ENCODE measurements around the gene CNTN4. TPM values are rescaled to one million over a fixed set of nuclear protein-coding genes. Genes with fewer than 3 reads are reported as not detected.
"Not testable (repeated sequence)": the region's sequence is repeated elsewhere in the genome, so short reads cannot be mapped to it uniquely, and the experiment has no call there.

The CNTN4 gene
- total RNA-seq, 1 experiment from 2014 or later, result 1.8 TPM

DNA sequence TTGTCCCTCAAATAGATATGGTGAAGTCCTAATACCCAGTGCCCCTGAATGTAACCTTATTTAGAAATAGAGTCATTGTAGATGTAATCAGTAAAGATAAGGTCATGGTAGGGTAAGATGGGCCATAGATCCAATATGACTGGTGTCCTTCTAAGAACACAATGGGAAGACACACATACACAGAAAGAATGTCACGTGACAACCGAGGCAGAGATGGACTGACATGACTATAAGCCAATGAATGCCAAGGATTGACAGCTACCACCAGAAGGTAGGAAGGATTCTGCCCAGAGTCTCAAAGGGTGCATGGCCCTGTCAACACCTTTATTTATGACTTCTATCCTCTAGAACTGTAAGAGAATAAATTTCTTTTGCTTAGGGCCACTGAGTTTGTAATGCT is 780.4 kb downstream of the CNTN4 start:
- no peak for DNase-seq (ENCODE audit: low read depth)
- in situ Hi-C loops (cut with HindIII; ENCODE audit: low pct_unique_long_range_greater_than_20kb, low sequenced_read_pairs), result no loop called here

DNA sequence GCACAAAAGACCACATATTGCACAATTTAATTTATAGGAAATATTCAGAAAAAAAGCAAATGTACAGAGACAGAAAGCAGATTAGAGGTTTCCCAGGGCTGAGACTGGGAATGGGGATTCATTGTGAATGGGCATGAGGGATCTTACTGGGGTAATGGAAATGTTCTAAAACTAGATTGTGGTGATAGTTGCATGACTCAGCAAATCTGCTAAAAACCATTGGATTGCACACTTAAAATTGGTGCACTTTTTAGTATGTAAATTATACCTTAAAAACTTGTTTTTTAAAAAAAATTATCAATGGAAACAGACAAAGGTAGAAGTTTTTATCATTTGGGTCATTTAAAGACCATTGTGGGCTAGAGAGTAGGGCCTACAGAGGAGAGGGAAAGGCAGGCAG is 780.9 kb downstream of the CNTN4 start:
- in situ Hi-C loops (cut with HindIII; ENCODE audit: low pct_unique_long_range_greater_than_20kb, low sequenced_read_pairs), result no loop called here
- no peak for DNase-seq (ENCODE audit: low read depth)

DNA sequence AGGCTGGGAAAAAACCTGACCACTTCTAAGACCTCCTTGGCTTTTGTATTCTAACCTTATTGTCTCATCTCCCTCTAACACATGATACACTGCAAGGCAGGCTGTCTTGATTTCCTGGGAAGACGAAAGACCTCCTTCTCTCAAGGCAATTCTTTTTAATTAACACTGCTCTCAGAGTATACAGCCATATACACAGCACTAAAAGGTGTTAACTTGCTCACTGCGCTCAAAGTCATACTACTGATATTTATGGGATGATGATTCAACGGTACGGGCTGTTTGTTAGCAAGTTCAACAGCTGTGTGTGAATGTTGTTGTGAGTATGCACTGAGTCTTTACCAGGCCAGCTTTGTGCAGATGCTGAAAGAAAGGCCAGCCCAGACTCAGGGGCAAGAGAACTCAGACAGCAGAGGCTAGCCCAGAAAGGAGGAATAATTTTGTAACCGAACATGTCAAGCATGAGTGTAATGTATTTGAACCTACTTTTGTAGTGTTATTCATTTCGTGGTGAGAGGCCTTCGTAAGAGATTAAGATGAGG is 781.6 kb downstream of the CNTN4 start:
- in situ Hi-C loops (cut with HindIII; ENCODE audit: low pct_unique_long_range_greater_than_20kb, low sequenced_read_pairs), result no loop called here
- no peak for DNase-seq (ENCODE audit: low read depth)

DNA sequence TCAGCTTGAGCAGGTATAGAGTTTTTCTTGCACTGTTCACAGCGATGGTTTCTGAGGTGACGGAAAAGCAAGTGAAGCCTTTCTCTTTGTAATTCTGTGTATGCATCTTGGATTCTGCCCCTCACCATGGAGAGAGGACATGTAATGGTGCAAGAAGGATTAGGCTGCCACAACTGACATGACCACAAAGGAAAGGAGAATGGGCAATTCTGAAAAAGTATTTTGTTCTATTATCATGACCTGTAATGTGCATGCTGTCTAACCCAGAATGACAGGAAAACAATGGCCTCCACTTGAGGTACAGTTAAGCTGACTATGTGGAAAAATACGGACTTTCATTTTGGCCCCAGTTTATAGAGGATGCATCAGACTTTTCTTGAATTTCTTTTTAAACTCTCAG is 784.6 kb downstream of the CNTN4 start:
- no peak for DNase-seq (ENCODE audit: low read depth)
- in situ Hi-C loops (cut with HindIII; ENCODE audit: low pct_unique_long_range_greater_than_20kb, low sequenced_read_pairs), result no loop called here

DNA sequence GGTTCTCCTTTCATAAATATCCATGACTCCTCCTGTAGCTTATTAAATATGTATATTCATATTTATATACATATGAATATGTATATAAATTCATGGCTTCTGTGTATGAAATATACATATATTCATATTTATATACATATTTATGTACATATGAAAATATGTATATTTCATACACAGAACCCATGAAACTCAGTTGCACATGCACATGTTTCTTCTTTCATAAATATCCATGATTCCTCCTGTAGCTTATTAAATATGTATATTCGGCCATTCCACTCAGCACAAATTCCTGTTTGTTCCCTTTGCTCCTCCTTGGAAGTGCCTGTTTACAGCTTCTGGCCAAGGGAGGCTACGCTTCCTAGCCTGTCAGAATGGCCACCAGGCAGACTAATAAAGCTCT is 789.9 kb downstream of the CNTN4 start:
- in situ Hi-C loops (cut with HindIII; ENCODE audit: low pct_unique_long_range_greater_than_20kb, low sequenced_read_pairs), result no loop called here
- DNase-seq (ENCODE audit: low read depth), result no peak

DNA sequence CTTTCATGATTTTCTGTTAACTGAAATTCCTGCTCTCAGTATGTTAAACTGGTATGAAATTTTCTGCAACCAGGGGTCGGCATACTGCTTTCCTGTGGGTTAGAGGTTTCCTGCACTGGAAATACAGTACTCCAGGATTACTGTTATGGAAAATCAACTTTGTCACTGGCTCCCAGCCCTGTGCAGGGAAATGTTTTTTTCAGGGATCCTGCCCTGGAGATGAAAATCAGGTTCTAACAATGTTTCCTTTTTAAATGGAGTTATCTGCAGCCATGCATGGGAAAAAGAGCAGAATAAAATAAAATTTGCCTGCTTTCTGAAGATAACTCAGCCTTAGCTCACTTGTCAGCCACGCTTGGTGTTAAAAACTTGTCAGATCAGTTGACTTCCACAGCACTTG is 791.1 kb downstream of the CNTN4 start:
- no peak for DNase-seq (ENCODE audit: low read depth)
- in situ Hi-C loops (cut with HindIII; ENCODE audit: low pct_unique_long_range_greater_than_20kb, low sequenced_read_pairs), result no loop called here

DNA sequence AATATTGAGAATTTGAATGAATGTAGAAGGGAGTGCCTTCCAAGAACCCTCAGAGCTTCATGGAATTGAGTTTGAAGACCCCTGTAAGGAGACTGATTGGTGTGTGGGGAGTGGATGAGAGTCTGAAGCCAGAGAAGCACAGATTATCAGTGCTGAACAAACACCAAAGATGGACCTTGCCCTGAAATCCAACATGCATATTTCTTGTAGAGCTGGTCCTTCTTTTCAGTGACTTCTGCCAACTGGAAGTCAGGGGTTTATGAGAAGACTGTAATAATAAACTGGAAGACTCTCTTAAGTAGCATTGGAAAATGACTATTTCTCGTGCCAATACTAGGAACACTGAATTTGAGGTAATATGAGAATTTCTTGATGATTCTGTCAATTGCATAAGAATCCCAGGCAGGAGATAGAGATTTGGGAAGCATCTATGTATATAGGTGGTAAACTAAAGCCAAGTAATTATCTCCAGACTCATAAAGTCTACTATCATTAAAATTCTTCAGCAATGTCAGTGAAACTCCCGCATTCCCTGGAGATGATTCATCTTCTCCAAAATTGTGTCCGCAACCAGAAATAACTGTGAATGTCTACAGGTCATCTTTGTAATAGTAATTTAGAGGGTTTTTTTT is 797.8 kb downstream of the CNTN4 start:
- no peak for DNase-seq (ENCODE audit: low read depth)
- in situ Hi-C loops (cut with HindIII; ENCODE audit: low pct_unique_long_range_greater_than_20kb, low sequenced_read_pairs), result no loop called here

DNA sequence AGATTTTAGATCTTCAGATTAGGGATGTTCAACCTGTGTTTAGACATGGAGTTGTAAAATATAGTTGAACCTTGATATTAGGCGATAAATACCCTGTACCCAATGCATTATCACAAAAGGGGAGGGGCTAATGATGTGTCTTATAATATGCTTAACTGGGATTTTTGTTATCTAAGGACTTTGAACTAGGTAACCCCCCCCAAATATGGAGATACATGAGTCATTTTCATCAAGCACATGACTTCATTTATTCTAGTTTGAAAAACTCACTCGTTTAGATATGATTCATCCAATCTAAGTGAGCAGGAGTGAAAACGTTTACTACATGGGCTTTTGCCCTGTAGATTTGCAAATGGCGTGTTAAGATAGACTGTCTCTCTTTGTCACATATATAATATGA is 799.2 kb downstream of the CNTN4 start:
- in situ Hi-C loops (cut with HindIII; ENCODE audit: low pct_unique_long_range_greater_than_20kb, low sequenced_read_pairs), result no loop called here
- DNase-seq (ENCODE audit: low read depth), result no peak

DNA sequence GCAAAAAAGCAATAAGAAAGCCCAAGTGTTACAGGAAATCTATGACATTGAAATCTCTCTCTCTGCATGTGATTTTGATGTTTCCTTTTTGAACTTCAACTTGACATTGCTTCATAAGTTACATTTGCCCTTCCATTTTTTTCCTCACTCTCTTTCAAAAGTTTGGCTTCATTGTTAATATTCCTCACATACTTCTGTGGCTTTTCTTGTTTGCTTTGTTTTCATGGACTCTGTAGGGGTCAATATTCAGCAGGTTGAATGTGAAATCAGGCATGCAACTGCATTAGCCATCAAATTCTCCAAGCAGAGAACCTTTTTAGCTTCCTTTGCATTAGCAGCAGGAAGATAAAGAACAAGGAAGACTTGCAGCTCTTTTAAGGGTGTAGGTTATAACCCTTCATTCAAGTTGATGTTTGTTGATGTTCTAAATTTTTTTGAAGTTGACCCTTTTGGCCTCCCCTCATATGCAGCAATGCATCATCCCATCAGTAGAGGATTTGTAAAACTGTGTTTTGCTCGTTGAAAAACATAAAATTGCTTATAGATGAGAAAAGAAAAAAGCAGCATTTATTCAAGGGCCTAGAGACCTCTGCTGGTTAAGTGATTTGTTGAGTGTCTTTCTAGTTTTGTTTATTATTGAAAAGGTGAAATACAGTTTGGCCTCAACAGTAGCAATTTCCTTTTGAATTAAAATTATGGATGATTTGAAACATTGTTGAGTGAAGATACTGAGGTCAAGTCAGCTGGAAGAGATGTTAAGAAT is 800.1 kb downstream of the CNTN4 start:
- in situ Hi-C loops (cut with HindIII; ENCODE audit: low pct_unique_long_range_greater_than_20kb, low sequenced_read_pairs), result no loop called here
- DNase-seq (ENCODE audit: low read depth), result peak; percentile 35

DNA sequence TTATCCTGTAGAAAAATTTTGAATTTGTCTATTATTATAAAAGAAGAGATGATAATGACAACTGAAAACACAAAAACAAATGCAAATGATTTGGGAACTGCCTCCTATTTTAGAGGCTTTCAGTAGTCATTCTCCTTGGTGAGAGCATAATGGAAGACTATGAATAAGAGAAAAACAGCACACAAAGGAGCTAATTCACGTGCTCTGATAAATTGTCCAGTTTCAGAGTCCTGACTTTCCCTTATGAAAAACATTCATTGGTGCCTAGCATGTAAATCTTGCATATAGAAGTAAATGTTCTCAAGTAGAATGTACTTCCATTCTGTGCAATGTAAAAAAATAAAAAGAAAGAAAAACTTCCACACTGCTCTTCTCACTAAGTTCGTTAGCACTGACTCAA is 805.4 kb downstream of the CNTN4 start:
- DNase-seq (ENCODE audit: low read depth), result no peak
- in situ Hi-C loops (cut with HindIII; ENCODE audit: low pct_unique_long_range_greater_than_20kb, low sequenced_read_pairs), result no loop called here

DNA sequence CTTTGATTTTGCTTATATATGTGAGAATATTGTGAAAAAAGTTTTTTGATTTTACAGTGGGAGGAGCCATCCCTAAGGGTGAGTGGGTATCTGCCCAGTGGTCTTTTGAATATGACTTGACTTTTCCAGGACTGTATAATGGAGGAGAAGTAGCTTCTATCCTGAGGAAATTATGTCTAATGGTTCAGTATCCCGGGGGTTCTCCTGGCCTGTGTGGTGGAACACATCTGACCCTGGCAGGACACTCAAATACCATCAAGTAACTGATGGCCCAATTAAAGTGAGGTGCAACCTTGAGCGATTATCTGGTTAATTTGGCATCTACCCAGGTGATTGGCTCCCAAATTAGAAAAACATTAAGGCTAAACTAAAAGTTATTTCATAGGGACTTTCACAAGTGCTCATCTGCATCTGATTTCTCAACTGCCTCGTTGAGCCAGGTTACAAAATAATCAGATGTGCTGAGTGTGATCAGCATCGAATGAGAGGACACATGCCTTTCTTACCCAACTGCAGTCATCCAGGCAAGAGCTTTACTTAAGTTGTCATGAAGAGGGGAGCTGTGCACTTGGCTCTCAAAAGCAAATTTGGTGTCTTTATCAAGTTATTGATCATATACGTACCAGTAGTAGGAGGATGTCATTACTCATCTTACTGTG is 810.2 kb downstream of the CNTN4 start:
- DNase-seq (ENCODE audit: low read depth), result no peak
- in situ Hi-C loops (cut with HindIII; ENCODE audit: low pct_unique_long_range_greater_than_20kb, low sequenced_read_pairs), result no loop called here

DNA sequence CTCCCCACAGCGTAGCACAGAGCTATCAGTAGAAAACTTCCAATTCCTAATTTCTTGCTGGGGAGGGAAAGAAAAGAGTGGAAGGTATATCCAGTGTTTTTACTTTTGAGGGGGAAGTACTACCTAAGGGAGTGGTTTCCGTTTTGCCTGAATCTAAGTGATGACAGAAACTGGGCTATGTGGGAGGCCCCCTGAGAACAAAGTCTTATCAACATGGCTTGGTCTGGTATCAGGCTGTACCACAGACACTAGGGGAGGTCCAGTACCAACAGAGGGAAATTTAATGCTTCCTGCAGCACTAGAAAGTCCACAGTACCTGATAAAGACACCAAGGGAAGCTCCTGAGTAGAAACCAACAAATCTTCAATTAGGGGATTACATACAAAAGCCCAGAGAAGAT is 812.3 kb downstream of the CNTN4 start:
- DNase-seq (ENCODE audit: low read depth), result no peak
- in situ Hi-C loops (cut with HindIII; ENCODE audit: low pct_unique_long_range_greater_than_20kb, low sequenced_read_pairs), result no loop called here

DNA sequence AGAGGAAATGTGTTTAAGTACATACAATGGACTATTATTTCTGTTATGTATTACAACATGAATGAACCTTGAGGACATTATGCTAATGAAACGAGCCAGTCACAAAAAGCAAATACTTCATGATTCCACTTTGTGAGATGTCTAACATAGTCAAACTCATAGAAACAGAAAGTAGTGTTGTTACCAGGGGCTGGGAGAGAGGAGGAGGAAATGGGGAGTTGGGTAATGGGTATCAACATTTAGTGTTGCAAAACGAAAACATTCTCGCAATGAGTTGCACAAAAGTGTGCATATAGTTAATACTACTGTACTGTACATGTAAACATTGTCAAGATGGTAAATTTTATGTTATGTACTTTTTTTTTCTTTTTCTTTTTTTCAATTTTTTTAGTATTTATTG is 817.2 kb downstream of the CNTN4 start:
- in situ Hi-C loops (cut with HindIII; ENCODE audit: low pct_unique_long_range_greater_than_20kb, low sequenced_read_pairs), result no loop called here
- no peak for DNase-seq (ENCODE audit: low read depth)

DNA sequence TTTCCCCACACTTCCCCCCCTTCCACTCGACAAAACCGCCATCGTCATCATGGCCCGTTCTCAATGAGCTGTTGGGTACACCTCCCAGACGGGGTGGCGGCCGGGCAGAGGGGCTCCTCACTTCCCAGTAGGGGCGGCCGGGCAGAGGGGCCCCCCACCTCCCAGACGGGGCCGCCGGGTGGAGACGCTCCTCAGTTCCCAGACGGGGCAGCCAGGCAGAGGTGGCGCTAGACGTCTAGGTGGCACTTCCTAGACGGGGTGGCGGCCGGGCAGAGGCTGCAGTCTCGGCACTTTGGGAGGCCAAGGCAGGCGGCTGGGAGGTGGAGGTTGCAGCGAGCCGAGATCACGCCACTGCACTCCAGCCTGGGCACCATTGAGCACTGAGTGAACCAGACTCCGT is 818.0 kb downstream of the CNTN4 start:
- in situ Hi-C loops (cut with HindIII; ENCODE audit: low pct_unique_long_range_greater_than_20kb, low sequenced_read_pairs), result not testable (repeated sequence)

DNA sequence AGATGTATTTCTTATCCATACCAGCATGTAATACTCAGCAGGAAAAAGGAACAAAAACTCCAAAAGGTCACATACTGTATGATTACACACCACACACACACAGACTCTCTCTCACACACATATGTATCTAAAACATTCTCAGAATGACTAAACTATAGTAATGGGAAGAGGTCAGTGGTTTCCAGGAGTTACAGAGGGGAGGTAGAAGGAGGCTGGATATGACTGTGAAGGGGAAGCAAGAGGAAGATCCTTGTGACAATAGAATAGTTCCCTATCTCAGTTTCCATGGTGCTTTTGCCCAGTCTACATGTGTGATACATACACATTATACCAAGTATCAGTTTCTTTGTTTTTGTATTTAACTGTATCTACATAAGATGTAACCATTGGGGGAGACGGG is 821.4 kb downstream of the CNTN4 start:
- in situ Hi-C loops (cut with HindIII; ENCODE audit: low pct_unique_long_range_greater_than_20kb, low sequenced_read_pairs), result no loop called here
- no peak for DNase-seq (ENCODE audit: low read depth)

More for the DNA sequence above, 818.0 kb downstream of the CNTN4 start:
- not testable (repeated sequence) for DNase-seq (ENCODE audit: low read depth)

DNA sequence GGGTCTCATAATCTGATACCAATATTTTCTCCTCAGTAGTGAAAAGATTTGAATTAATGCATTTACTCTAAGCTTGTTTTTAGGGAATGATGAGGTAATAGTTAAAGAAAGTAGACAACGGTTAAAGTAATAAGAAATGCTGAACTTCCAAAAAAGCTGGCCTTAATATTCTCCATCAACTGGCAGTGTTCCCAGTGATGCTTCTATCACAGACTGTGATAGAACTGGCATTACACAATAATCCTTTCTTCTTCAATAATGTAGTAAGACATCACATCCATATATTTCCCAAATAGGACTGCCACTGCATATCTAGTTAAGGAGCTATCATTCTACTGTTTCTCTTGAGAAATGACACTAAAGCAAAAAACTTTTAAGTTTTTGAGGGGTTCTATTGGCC is 822.8 kb downstream of the CNTN4 start:
- in situ Hi-C loops (cut with HindIII; ENCODE audit: low pct_unique_long_range_greater_than_20kb, low sequenced_read_pairs), result no loop called here
- DNase-seq (ENCODE audit: low read depth), result no peak

DNA sequence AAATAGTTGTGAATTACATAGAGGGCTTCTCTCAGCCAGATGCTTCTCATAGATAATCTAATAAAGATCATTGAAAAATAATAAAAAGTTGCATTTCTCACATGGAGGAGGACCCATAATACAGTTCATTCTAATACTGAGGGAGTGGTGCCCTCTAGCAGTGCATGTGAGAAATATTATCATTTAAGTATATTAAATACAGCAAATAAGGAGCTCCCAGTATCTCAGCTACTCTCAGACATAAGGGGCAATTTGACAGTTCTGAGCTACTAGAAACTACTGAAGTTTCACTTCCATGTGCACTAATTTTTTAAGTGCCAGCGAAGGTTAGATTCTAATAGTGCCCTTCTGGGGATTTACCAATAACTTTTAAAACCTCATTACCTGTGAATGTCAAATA is 823.2 kb downstream of the CNTN4 start:
- no peak for DNase-seq (ENCODE audit: low read depth)
- in situ Hi-C loops (cut with HindIII; ENCODE audit: low pct_unique_long_range_greater_than_20kb, low sequenced_read_pairs), result no loop called here

DNA sequence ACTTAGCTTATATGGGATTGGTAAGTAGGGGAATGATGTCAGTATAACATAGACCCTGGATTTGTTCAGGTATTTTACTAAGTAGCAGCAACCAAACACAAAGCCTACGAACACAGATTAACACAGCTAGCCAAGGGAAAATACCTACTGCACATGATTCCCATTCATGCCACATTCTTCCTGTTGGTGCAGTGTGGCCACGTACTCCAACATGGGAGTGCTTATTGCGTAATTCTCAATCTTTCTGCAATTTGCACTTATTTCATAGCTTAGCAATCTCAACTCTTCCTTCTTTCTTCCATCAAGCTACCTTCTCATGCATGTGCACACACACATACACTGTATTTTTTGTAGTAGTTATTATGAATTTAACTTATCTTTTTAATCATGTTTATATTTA is 824.7 kb downstream of the CNTN4 start:
- DNase-seq (ENCODE audit: low read depth), result no peak
- in situ Hi-C loops (cut with HindIII; ENCODE audit: low pct_unique_long_range_greater_than_20kb, low sequenced_read_pairs), result no loop called here

DNA sequence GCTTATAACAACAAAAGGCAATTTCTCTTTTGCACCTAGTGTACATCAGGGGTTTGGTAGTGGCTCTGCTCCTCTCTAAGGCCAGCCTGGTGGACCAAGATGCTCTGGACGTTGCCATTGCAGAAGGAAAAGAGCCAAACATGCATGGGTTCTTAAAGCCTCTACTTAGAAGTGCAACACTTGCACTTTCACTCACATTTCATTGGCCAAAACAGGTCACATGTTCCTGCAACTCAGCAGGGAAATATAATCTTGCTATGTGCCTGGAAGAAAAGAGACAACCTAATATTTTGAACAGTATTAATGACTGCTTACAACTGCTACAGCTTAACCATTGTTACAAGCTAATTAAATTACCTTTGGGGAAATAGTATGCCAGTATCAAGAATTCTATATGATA is 828.6 kb downstream of the CNTN4 start:
- DNase-seq (ENCODE audit: low read depth), result no peak
- in situ Hi-C loops (cut with HindIII; ENCODE audit: low pct_unique_long_range_greater_than_20kb, low sequenced_read_pairs), result no loop called here

Data from Caki2 (cell line).